Choroid plexus epithelial cell (primary cell): Measurements from ENCODE around the gene ANXA2.
A peak's percentile ranks its signal among the peaks of the same experiment; 100 is the strongest.
"Not testable (repeated sequence)": the region's sequence is repeated elsewhere in the genome, so short reads cannot be mapped to it uniquely, and the experiment has no call there.

Source experiments
- DNase-seq: peaks from one replicate; pipeline ENCODE4 v3.0.0-alpha.2; 2010; ENCODE audit warnings: low read depth
- H3K4me3 ChIP-seq: 2 replicates; pipeline ENCODE4 v1.5.1; 2011; ENCODE audit warnings: low read depth, mild to moderate bottlenecking, control low read depth, low read length, moderate library complexity
- TF ChIP-seq, protein P1 (sequence below): conservative IDR thresholded peaks from 2 replicates; pipeline ENCODE4 v1.5.1; 2011; ENCODE audit warnings: low read depth, mild to moderate bottlenecking, control low read depth, inconsistent platforms, low read length, moderate library complexity

The ANXA2 gene

GRCh38 chr15:60362321-60363086, 35.3 kb downstream of the ANXA2 start:
- TF ChIP-seq, protein P1, sequence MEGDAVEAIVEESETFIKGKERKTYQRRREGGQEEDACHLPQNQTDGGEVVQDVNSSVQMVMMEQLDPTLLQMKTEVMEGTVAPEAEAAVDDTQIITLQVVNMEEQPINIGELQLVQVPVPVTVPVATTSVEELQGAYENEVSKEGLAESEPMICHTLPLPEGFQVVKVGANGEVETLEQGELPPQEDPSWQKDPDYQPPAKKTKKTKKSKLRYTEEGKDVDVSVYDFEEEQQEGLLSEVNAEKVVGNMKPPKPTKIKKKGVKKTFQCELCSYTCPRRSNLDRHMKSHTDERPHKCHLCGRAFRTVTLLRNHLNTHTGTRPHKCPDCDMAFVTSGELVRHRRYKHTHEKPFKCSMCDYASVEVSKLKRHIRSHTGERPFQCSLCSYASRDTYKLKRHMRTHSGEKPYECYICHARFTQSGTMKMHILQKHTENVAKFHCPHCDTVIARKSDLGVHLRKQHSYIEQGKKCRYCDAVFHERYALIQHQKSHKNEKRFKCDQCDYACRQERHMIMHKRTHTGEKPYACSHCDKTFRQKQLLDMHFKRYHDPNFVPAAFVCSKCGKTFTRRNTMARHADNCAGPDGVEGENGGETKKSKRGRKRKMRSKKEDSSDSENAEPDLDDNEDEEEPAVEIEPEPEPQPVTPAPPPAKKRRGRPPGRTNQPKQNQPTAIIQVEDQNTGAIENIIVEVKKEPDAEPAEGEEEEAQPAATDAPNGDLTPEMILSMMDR: no peak
- DNase-seq: peak; percentile 68

GRCh38 chr15:60359738-60360137, 38.0 kb downstream of the ANXA2 start:
- not testable (repeated sequence) for H3K4me3 ChIP-seq
- TF ChIP-seq, protein P1: peak; percentile 75
- peak; percentile 85 for DNase-seq

More at GRCh38 chr15:60362321-60363086, 35.3 kb downstream of the ANXA2 start:
- H3K4me3 ChIP-seq: no peak overlapping the region

DNA sequence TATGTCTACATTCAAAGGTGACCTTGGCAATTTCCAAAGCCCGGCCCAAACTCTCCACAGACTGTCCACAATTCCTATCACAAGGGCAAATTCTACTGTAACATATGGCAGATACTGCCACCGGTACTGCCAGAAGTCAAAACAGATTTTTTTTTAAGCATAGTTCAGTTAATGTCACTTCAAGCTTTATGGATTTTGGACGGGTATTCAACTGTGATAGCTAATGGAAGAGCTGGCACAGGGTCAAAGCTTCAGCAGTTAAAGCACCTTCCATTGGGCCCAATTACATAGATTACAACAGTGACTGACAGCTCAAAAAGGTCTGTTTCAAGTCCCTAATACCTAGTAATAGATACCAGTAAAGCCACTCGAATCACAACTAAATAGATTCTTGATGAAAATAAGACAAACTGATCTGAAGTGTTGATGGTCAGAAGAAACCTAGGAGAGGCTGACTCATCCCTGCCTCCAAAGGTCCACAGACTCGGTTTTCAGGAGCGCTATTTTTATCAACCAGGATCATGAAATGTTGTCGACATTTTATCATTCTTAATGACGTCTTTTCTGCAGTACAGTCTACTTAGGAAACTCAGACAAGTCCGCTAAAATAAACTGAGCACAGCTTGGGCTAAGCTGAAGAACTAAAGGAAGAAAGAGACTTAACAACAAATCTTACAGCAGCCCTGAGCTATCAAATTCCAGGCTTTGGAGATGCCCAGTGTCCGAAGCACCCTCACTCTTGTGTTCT, 38.7 kb downstream of the ANXA2 start:
- DNase-seq: peak; percentile 93
- TF ChIP-seq, protein P1: no peak

DNA sequence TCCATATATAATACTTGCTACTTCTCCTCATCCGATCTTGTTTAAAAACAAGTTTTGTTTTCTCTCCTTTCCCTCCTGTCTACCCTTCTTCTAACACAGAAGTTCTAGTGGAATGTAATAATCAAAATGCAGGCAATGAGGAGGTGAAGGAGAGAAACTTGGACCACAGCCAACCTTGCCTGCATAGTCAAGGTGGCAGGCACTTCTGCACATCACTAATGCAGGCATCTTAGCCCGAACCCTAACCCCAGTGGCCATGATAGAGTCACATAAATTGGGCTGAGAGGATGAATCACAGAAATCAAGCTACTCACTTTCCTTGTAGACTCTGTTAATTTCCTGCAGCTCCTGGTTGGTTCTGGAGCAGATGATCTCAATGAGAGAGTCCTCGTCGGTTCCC, 41.0 kb downstream of the ANXA2 start:
- no peak overlapping the region for H3K4me3 ChIP-seq
- TF ChIP-seq, protein P1: no peak
- no peak for DNase-seq

More for the DNA sequence above, 38.7 kb downstream of the ANXA2 start:
- H3K4me3 ChIP-seq: no peak overlapping the region

- TF ChIP-seq, protein P1: no peak
- no peak for DNase-seq
- no peak overlapping the region for H3K4me3 ChIP-seq
Observed at GRCh38 chr15:60355148-60355857, 42.5 kb downstream of the ANXA2 start.

DNA sequence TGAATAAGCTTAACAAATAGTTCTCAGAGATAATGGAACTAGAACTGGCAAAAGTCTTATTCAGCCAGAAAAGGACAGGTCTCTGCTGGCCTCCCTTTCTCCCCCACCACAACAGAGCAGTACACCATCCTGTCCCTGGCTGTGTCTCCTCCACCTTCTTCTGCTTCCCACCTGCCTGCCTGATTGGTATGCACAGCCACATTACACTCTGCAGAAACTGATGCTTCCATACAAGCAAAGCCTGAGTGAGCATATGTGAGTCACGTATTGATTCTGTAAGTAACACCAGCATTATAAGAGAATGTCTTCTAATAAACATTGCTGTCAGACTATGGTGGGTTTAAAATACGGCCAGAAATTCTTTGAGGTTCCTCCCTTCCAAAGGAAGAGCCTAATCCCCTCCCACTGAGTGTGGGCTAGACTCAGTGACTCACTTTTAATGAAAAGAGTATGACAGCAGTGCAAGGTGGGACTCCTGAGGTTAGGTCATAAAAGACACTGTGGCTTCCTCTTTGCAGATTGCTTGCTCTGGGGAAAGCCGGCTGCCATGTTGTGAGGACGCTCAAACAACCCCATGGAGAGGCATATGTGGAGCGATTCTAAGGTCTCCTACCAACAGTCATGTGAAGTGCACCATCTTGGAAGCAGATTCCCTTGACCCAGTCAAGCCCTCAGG, 44.4 kb downstream of the ANXA2 start:
- H3K4me3 ChIP-seq: no peak overlapping the region
- TF ChIP-seq, protein P1: no peak
- peak; percentile 20 for DNase-seq
